Fibroblast of lung (primary cell): ENCODE measurements around the gene CCT5. TPM values are rescaled to one million over a fixed set of nuclear protein-coding genes. Genes with fewer than 3 reads are reported as not detected.

Source experiments
- DNase-seq, 2 donors: peaks; one replicate each; pipeline versions ENCODE4 v3.0.0 to v3.0.0-alpha.2; 2010; ENCODE audit warnings: low read depth in 2 of 2
- H2AFZ ChIP-seq: 2 replicates; pipeline ENCODE4 v1.5.1; 2012; ENCODE audit warnings: low read length, control low read depth, inconsistent platforms
- H3K27ac ChIP-seq: 2 replicates; pipeline ENCODE4 v1.5.1; 2011; ENCODE audit warnings: low read length, control low read depth; ENCODE audit not compliant: insufficient read depth
- H3K27me3 ChIP-seq: 2 replicates; pipeline ENCODE4 v1.5.1; 2011; ENCODE audit warnings: mild to moderate bottlenecking, low read length; ENCODE audit not compliant: control insufficient read depth, insufficient read depth
- H3K36me3 ChIP-seq: 2 replicates; pipeline ENCODE4 v1.5.1; 2011; ENCODE audit warnings: low read length; ENCODE audit not compliant: control insufficient read depth, insufficient read depth
- H3K4me1 ChIP-seq: 2 replicates; pipeline ENCODE4 v1.5.1; 2011; ENCODE audit warnings: low read length; ENCODE audit not compliant: control insufficient read depth, insufficient read depth; ENCODE audit errors: extremely low read depth
- H3K4me2 ChIP-seq: 2 replicates; pipeline ENCODE4 v1.5.1; 2011; ENCODE audit warnings: low read length, control low read depth; ENCODE audit not compliant: insufficient read depth; ENCODE audit errors: extremely low read depth
- H3K4me3 ChIP-seq, 4 experiments: fragments of 200-600 bp in 1 of 4; sonication (generic) in 1 of 4; replicated peaks in 1 of 4; 2 replicates each; pipeline ENCODE4 v1.5.1; 2011 to 2016; ENCODE audit warnings: low read length in 4 of 4, low read depth in 3 of 4, mild to moderate bottlenecking in 3 of 4, control low read depth in 2 of 4, inconsistent platforms in 1 of 4, mixed read lengths in 1 of 4; ENCODE audit not compliant: insufficient read depth in 1 of 4; ENCODE audit errors: control extremely low read depth in 1 of 4
- H3K79me2 ChIP-seq: 2 replicates; pipeline ENCODE4 v1.5.1; 2012; ENCODE audit warnings: mild to moderate bottlenecking, low read length, inconsistent platforms; ENCODE audit not compliant: control insufficient read depth, insufficient read depth
- H3K9ac ChIP-seq: 2 replicates; pipeline ENCODE4 v1.5.1; 2011; ENCODE audit warnings: mild to moderate bottlenecking, low read length, control low read depth; ENCODE audit not compliant: insufficient read depth
- H3K9me3 ChIP-seq: 2 replicates; pipeline ENCODE4 v1.5.1; 2012; ENCODE audit warnings: low read depth, low read length; ENCODE audit not compliant: control insufficient read depth, insufficient read depth
- H4K20me1 ChIP-seq: 2 replicates; pipeline ENCODE4 v1.5.1; 2011; ENCODE audit warnings: low read length; ENCODE audit not compliant: control insufficient read depth, insufficient read depth; ENCODE audit errors: extremely low read depth
- CTCF ChIP-seq, 2 donors: IDR thresholded peaks in 1 of 2; conservative IDR thresholded peaks in 1 of 2; 1 replicate in 1 of 2; 2 replicates in 1 of 2; pipeline ENCODE4 v1.5.1; 2011 to 2012; ENCODE audit warnings: low read length in 2 of 2, control low read depth in 1 of 2, inconsistent platforms in 1 of 2, low read depth in 1 of 2, mild to moderate bottlenecking in 1 of 2
- EZH2 ChIP-seq: IDR thresholded peaks from 2 replicates; pipeline ENCODE4 v1.5.1; 2012; ENCODE audit warnings: low read length, control low read depth, mild to moderate bottlenecking; ENCODE audit errors: missing control alignments
- polyA plus RNA-seq, 2 donors: library from polyadenylated mRNA; depleted of rRNA in 1 of 2; stranded (reverse) in 1 of 2; unstranded in 1 of 2; fragments of >200 nt; gene quantifications; 2 replicates each; pipeline ENCODE4 v1.2.1, GENCODE V29; 2011 to 2012; ENCODE audit warnings: missing spikeins in 1 of 2
- total RNA-seq: library from RNA; depleted of rRNA; stranded (reverse); fragments of >200 nt; gene quantifications from 2 replicates; pipeline ENCODE4 v1.2.1, GENCODE V29; 2014

Gene CCT5
- total and polyA plus RNA-seq, 2 donors (not counting 1 experiment from before 2014, with no cell fraction given) = 341 to 406 TPM

GRCh38 chr5:10222326-10222725, 27.8 kb upstream of the CCT5 start:
- Histone ChIP-seq H3K27ac (no peak overlapping the region), H3K27me3 (no peaks in the 10 kb centered on the region), H4K20me1 (no peaks in the 10 kb centered on the region), H3K4me3 (no peak overlapping the region), H3K4me1 (no peaks in the 10 kb centered on the region), H3K79me2 (no peaks in the 10 kb centered on the region), H3K4me2 (no peak overlapping the region), H3K9me3 (no peaks in the 10 kb centered on the region), H3K9ac (no peak overlapping the region), H2AFZ (no peak overlapping the region), H3K36me3 (no peaks in the 10 kb centered on the region)
- DNase-seq = peak in 1 of 2 donors; percentile 22
- TF ChIP-seq EZH2 (no peak), CTCF (conservative IDR thresholded peaks at IDR 0.05 in 1 of 2, IDR thresholded peaks at IDR 0.05 in 1 of 2; ENCODE audit: low read depth in 1 of 2, low read length in 2 of 2) (no peak)

- no peaks in the 10 kb centered on the region for H3K79me2 ChIP-seq
- peak; percentile 62 to 71 for DNase-seq
- no peaks in the 10 kb centered on the region for H3K27me3 ChIP-seq
- H3K4me2 ChIP-seq = no peak overlapping the region
- no peak overlapping the region for H3K4me3 ChIP-seq
- H3K36me3 ChIP-seq = no peaks in the 10 kb centered on the region
- no peaks in the 10 kb centered on the region for H3K4me1 ChIP-seq
- TF ChIP-seq EZH2 (no peak), CTCF (conservative IDR thresholded peaks at IDR 0.05 in 1 of 2, IDR thresholded peaks at IDR 0.05 in 1 of 2; ENCODE audit: low read depth in 1 of 2, low read length in 2 of 2) (no peak)
- no peak overlapping the region for H3K27ac ChIP-seq
- no peak overlapping the region for H2AFZ ChIP-seq
- H4K20me1 ChIP-seq = no peaks in the 10 kb centered on the region
- H3K9ac ChIP-seq = no peak overlapping the region
- H3K9me3 ChIP-seq = no peaks in the 10 kb centered on the region
Measured at GRCh38 chr5:10227379-10227778, 22.7 kb upstream of the CCT5 start.

GRCh38 chr5:10228288-10228687, 21.8 kb upstream of the CCT5 start:
- TF ChIP-seq EZH2 = no peak
- TF ChIP-seq CTCF (conservative IDR thresholded peaks at IDR 0.05 in 1 of 2, IDR thresholded peaks at IDR 0.05 in 1 of 2; ENCODE audit: low read depth in 1 of 2, low read length in 2 of 2) = no peak
- no peak overlapping the region for H2AFZ ChIP-seq
- no peaks in the 10 kb centered on the region for H3K36me3 ChIP-seq
- no peaks in the 10 kb centered on the region for H3K9me3 ChIP-seq
- H3K4me1 ChIP-seq = peaks cover 8% of the 10 kb centered on the region
- no peak overlapping the region for H3K4me3 ChIP-seq
- H4K20me1 ChIP-seq = no peaks in the 10 kb centered on the region
- no peak overlapping the region for H3K27ac ChIP-seq
- H3K79me2 ChIP-seq = no peaks in the 10 kb centered on the region
- no peak for DNase-seq
- H3K9ac ChIP-seq = no peak overlapping the region
- H3K4me2 ChIP-seq = no peak overlapping the region
- H3K27me3 ChIP-seq = no peaks in the 10 kb centered on the region
